Measurements from ENCODE around the gene TBC1D5. TPM values are rescaled to one million over a fixed set of nuclear protein-coding genes. Genes with fewer than 3 reads are reported as not detected.

Gene TBC1D5
- total RNA-seq, 1 experiment from 2014 or later = 36.4 TPM

GRCh38 chr3:17367171-17367570 is 375.3 kb downstream of the TBC1D5 start:
- Histone ChIP-seq H3K4me3 (ENCODE audit: low read depth, low read length) (no peak overlapping the region), H3K4me1 (no peaks in the 10 kb centered on the region), H3K9me3 (no peaks in the 10 kb centered on the region), H3K27me3 (replicated peaks; ENCODE audit: control insufficient read depth, insufficient read depth, low read length) (no peaks in the 10 kb centered on the region), H3K36me3 (ENCODE audit: control insufficient read depth, insufficient read depth, low read length) (no peaks in the 10 kb centered on the region; the same call in 1 of the 2 replicates)
- Mint-ChIP-seq H3K27me3 (ENCODE audit: insufficient read depth, unreplicated experiment) (no peaks in the 10 kb centered on the region), H3K4me1 (ENCODE audit: low read depth, unreplicated experiment) (no peaks in the 10 kb centered on the region), H3K27ac (ENCODE audit: unreplicated experiment) (no peak overlapping the region), H3K4me3 (ENCODE audit: unreplicated experiment) (no peak overlapping the region), H3K9me3 (ENCODE audit: unreplicated experiment) (no peaks in the 10 kb centered on the region), H3K36me3 (ENCODE audit: insufficient read depth, unreplicated experiment) (no peaks in the 10 kb centered on the region)
- BruUV-seq (replicated peaks) = no TSS peak
- DNase-seq = no peak
- intact Hi-C loops (cut with micrococcal nuclease; ENCODE audit: unreplicated experiment) = no loop called here
- TF ChIP-seq CTCF (IDR thresholded peaks at IDR 0.05; ENCODE audit: insufficient read depth in 1 of 2, low read depth in 1 of 2, low read length in 1 of 2, severe bottlenecking in 1 of 2, unreplicated experiment in 1 of 2) = no peak
- POLR2A ChIA-PET = no interaction called here
- CTCF ChIA-PET = no interaction called here

- BruUV-seq (replicated peaks) = no TSS peak
- no peaks in the 10 kb centered on the region for H3K4me1 Mint-ChIP-seq (ENCODE audit: low read depth, unreplicated experiment)
- H3K4me1 ChIP-seq = no peaks in the 10 kb centered on the region
- H3K27me3 Mint-ChIP-seq (ENCODE audit: insufficient read depth, unreplicated experiment) = no peaks in the 10 kb centered on the region
- no peak overlapping the region for H3K4me3 Mint-ChIP-seq (ENCODE audit: unreplicated experiment)
- ChIA-PET CTCF (no interaction called here), POLR2A (no interaction called here)
- no peak overlapping the region for H3K27ac Mint-ChIP-seq (ENCODE audit: unreplicated experiment)
- no peaks in the 10 kb centered on the region; the same call in 1 of the 2 replicates for H3K36me3 ChIP-seq (ENCODE audit: control insufficient read depth, insufficient read depth, low read length)
- DNase-seq = no peak
- no peaks in the 10 kb centered on the region for H3K36me3 Mint-ChIP-seq (ENCODE audit: insufficient read depth, unreplicated experiment)
- TF ChIP-seq CTCF (IDR thresholded peaks at IDR 0.05; ENCODE audit: insufficient read depth in 1 of 2, low read depth in 1 of 2, low read length in 1 of 2, severe bottlenecking in 1 of 2, unreplicated experiment in 1 of 2) = no peak
- intact Hi-C loops (cut with micrococcal nuclease; ENCODE audit: unreplicated experiment) = no loop called here
- no peaks in the 10 kb centered on the region for H3K9me3 Mint-ChIP-seq (ENCODE audit: unreplicated experiment)
- no peaks in the 10 kb centered on the region for H3K9me3 ChIP-seq
- no peak overlapping the region for H3K4me3 ChIP-seq (ENCODE audit: low read depth, low read length)
- H3K27me3 ChIP-seq (replicated peaks; ENCODE audit: control insufficient read depth, insufficient read depth, low read length) = no peaks in the 10 kb centered on the region
Observed at GRCh38 chr3:17360991-17361390, 381.4 kb downstream of the TBC1D5 start.

- no peaks in the 10 kb centered on the region for H3K9me3 Mint-ChIP-seq (ENCODE audit: unreplicated experiment)
- Histone ChIP-seq H3K9me3 (no peaks in the 10 kb centered on the region), H3K36me3 (ENCODE audit: control insufficient read depth, insufficient read depth, low read length) (no peaks in the 10 kb centered on the region; the same call in 1 of the 2 replicates), H3K27me3 (replicated peaks; ENCODE audit: control insufficient read depth, insufficient read depth, low read length) (no peaks in the 10 kb centered on the region), H3K4me1 (no peaks in the 10 kb centered on the region), H3K4me3 (ENCODE audit: low read depth, low read length) (no peak overlapping the region)
- DNase-seq = no peak
- no peak overlapping the region for H3K27ac Mint-ChIP-seq (ENCODE audit: unreplicated experiment)
- intact Hi-C loops (cut with micrococcal nuclease; ENCODE audit: unreplicated experiment) = no loop called here
- BruUV-seq (replicated peaks) = no TSS peak
- no peak for TF ChIP-seq CTCF (IDR thresholded peaks at IDR 0.05; ENCODE audit: insufficient read depth in 1 of 2, low read depth in 1 of 2, low read length in 1 of 2, severe bottlenecking in 1 of 2, unreplicated experiment in 1 of 2)
- CTCF ChIA-PET = interaction anchor here (1.1 kb wide), 1 partner anchor 481 kb away, joined by 3 read pairs; no protein-coding TSS in a partner anchor
- H3K36me3 Mint-ChIP-seq (ENCODE audit: insufficient read depth, unreplicated experiment) = no peaks in the 10 kb centered on the region
- H3K27me3 Mint-ChIP-seq (ENCODE audit: insufficient read depth, unreplicated experiment) = no peaks in the 10 kb centered on the region
- H3K4me1 Mint-ChIP-seq (ENCODE audit: low read depth, unreplicated experiment) = no peaks in the 10 kb centered on the region
- H3K4me3 Mint-ChIP-seq (ENCODE audit: unreplicated experiment) = no peak overlapping the region
- POLR2A ChIA-PET = no interaction called here
Observed at GRCh38 chr3:17359911-17360310, 382.5 kb downstream of the TBC1D5 start.
